Endothelial cell of umbilical vein (primary cell): ENCODE results near the gene MISP. TPM values are rescaled to one million over a fixed set of nuclear protein-coding genes. Genes with fewer than 3 reads are reported as not detected.

Experiments used
- BruUV-seq: library from RNA; stranded (reverse); fragments of 400-500 nt; replicated peaks from 2 replicates; lab custom pipeline; 2021; lab: Mats Ljungman, UMichigan
- CTCF ChIA-PET: fragments of 300-600, 350-600 bp; sonication (Branson Sonifier 250); formaldehyde crosslinking; loops from one replicate; lab custom pipeline; 2021; ENCODE audit warnings: antibody characterized with exemption, inconsistent platforms; lab: Charles Lee
- POLR2A ChIA-PET: fragments of 300-600, 350-600 bp; sonication (Branson Sonifier 250); formaldehyde crosslinking; loops from one replicate; lab custom pipeline; 2021; ENCODE audit warnings: antibody characterized with exemption, inconsistent platforms; lab: Charles Lee
- DNase-seq: peaks from one replicate; pipeline ENCODE4 v3.0.0-alpha.2; 2011; ENCODE audit warnings: low read depth, low spot score
- FAIRE-seq: peaks from 2 replicates; lab custom pipeline; 2011; peaks lifted over from hg19 to GRCh38; lab: Jason Lieb, UNC
- H2AFZ ChIP-seq: 2 replicates; pipeline ENCODE4 v1.6.0; 2012; ENCODE audit warnings: low read depth, low read length, control low read depth, inconsistent platforms
- H3K27ac ChIP-seq: 2 replicates; pipeline ENCODE4 v1.5.1; 2011; ENCODE audit warnings: low read depth, mild to moderate bottlenecking, control low read depth, low read length, moderate library complexity; ENCODE audit not compliant: insufficient read depth
- H3K27me3 ChIP-seq, 2 experiments: 2 replicates each; pipeline versions ENCODE4 v1.6.0 to v1.6.1; 2011; ENCODE audit warnings: low read length in 2 of 2, mixed read lengths in 1 of 2; ENCODE audit not compliant: control insufficient read depth in 2 of 2, insufficient read depth in 2 of 2
- H3K36me3 ChIP-seq, 2 experiments: 2 replicates in 1 of 2; 3 replicates in 1 of 2; pipeline ENCODE4 v1.5.1; 2011; ENCODE audit warnings: low read length in 2 of 2, mild to moderate bottlenecking in 1 of 2, moderate library complexity in 1 of 2; ENCODE audit not compliant: control insufficient read depth in 2 of 2, insufficient read depth in 2 of 2; ENCODE audit errors: extremely low read depth in 1 of 2
- H3K4me1 ChIP-seq: 3 replicates; pipeline ENCODE4 v1.5.1; 2011; ENCODE audit warnings: mild to moderate bottlenecking, low read length; ENCODE audit not compliant: control insufficient read depth, insufficient read depth; ENCODE audit errors: extremely low read depth
- H3K4me2 ChIP-seq: 2 replicates; pipeline ENCODE4 v1.6.1; 2011; ENCODE audit warnings: low read length, control low read depth, mixed read lengths; ENCODE audit not compliant: insufficient read depth
- H3K4me3 ChIP-seq, 3 experiments: fragments of 200-600 bp in 1 of 3; sonication (generic), shearing (Covaris generic) in 1 of 3; replicated peaks in 1 of 3; 2 replicates each; pipeline ENCODE4 v1.5.1; 2011 to 2016; ENCODE audit warnings: control low read depth in 3 of 3, low read length in 3 of 3, mild to moderate bottlenecking in 2 of 3, inconsistent platforms in 1 of 3, low read depth in 1 of 3, moderate library complexity in 1 of 3; ENCODE audit not compliant: insufficient read depth in 1 of 3
- H3K79me2 ChIP-seq: 2 replicates; pipeline ENCODE4 v1.6.0; 2012; ENCODE audit warnings: low read length, inconsistent platforms; ENCODE audit not compliant: control insufficient read depth, insufficient read depth
- H3K9ac ChIP-seq: replicated peaks from 2 replicates; pipeline ENCODE3; 2011; ENCODE audit warnings: low read length, control low read depth; ENCODE audit not compliant: insufficient read depth; ENCODE audit errors: extremely low read depth
- H3K9me1 ChIP-seq: replicated peaks from 3 replicates; pipeline ENCODE4 v1.6.0; 2011; ENCODE audit warnings: mild to moderate bottlenecking, low read length; ENCODE audit not compliant: control insufficient read depth, insufficient read depth; ENCODE audit errors: extremely low read depth
- H3K9me3 ChIP-seq: replicated peaks from 2 replicates; pipeline ENCODE4 v1.5.1; 2012; ENCODE audit warnings: low read length, inconsistent platforms; ENCODE audit not compliant: control insufficient read depth, insufficient read depth
- H4K20me1 ChIP-seq: replicated peaks from 2 replicates; pipeline ENCODE3; 2011; ENCODE audit warnings: mild to moderate bottlenecking, low read length; ENCODE audit not compliant: control insufficient read depth, insufficient read depth; ENCODE audit errors: extremely low read depth
- CTCF ChIP-seq, 2 donors: IDR thresholded peaks; 1 replicate in 1 of 2; 2 replicates in 1 of 2; pipeline ENCODE4 v1.5.1; 2011; ENCODE audit warnings: low read length in 2 of 2, mild to moderate bottlenecking in 2 of 2, moderate library complexity in 2 of 2, control low read depth in 1 of 2, inconsistent platforms in 1 of 2, low read depth in 1 of 2; ENCODE audit not compliant: insufficient read depth in 1 of 2; ENCODE audit errors: extremely low read depth in 1 of 2
- EZH2 ChIP-seq: IDR thresholded peaks from 2 replicates; pipeline ENCODE4 v1.6.1; 2012; ENCODE audit warnings: borderline replicate concordance, low read depth, mild to moderate bottlenecking, moderate library complexity, low read length, inconsistent platforms; ENCODE audit not compliant: severe bottlenecking
- FOS ChIP-seq: IDR thresholded peaks from 2 replicates; pipeline ENCODE4 v1.6.1; 2011; ENCODE audit warnings: mild to moderate bottlenecking, low read length, moderate library complexity, borderline replicate concordance; ENCODE audit not compliant: insufficient read depth
- GATA2 ChIP-seq: IDR thresholded peaks from 2 replicates; pipeline ENCODE4 v1.7.0; 2011; ENCODE audit warnings: low read depth, mild to moderate bottlenecking, moderate library complexity, mixed read lengths, low read length; ENCODE audit not compliant: insufficient read length, insufficient read depth
- JUN ChIP-seq: IDR thresholded peaks from 2 replicates; pipeline ENCODE4 v1.6.1; 2011; ENCODE audit warnings: borderline replicate concordance, low read depth; ENCODE audit not compliant: insufficient read length, insufficient read depth
- MAX ChIP-seq: IDR thresholded peaks from 2 replicates; pipeline ENCODE4 v1.6.1; 2011; ENCODE audit not compliant: insufficient read depth, insufficient read length
- MYC ChIP-seq: IDR thresholded peaks from one replicate; pipeline ENCODE4 v1.6.1; 2011; ENCODE audit warnings: mild to moderate bottlenecking, low read depth, low read length
- POLR2AphosphoS5 ChIP-seq: IDR thresholded peaks from 2 replicates; pipeline ENCODE4 v1.6.1; 2012; ENCODE audit warnings: low read depth, mild to moderate bottlenecking, control low read depth, low read length, moderate library complexity; ENCODE audit not compliant: insufficient read depth
- dilution Hi-C: fragments of 300-500 bp; cut with MboI; formaldehyde crosslinking; loops from one replicate; pipeline ENCODE4 v1.15.0; 2019; ENCODE audit warnings: low sequenced_read_pairs; ENCODE audit not compliant: extremely low pct_ligation_motif_present
- intact Hi-C: fragments of 100-400 bp; cut with micrococcal nuclease; formaldehyde crosslinking; loops from one replicate; pipeline ENCODE4 v1.10.0; 2022
- polyA plus RNA-seq, 4 experiments: library from polyadenylated mRNA; depleted of rRNA in 3 of 4; stranded (reverse) in 3 of 4; unstranded in 1 of 4; fragments of >200 nt; gene quantifications; 2 replicates each; pipeline versions ENCODE4 v1.2.1 to v1.2.3, GENCODE V29; 2011 to 2012; ENCODE audit warnings: missing spikeins in 1 of 4
- total RNA-seq: library from RNA; stranded (reverse); gene quantifications from 2 replicates; pipeline ENCODE4 v1.2.3, GENCODE V29; 2021

Gene MISP
- total and polyA plus RNA-seq, 2 donors (not counting 3 experiments of a cell fraction or from before 2014, with no cell fraction given), result not detected

- H3K36me3 ChIP-seq, result peaks cover 38 to 40% of the 10 kb centered on the region in 2 experiments
- H3K9ac ChIP-seq, result peak overlapping the region; percentile 56
- BruUV-seq, result no TSS peak
- H4K20me1 ChIP-seq, result no peaks in the 10 kb centered on the region
- H3K4me1 ChIP-seq, result peaks cover 38% of the 10 kb centered on the region
- H2AFZ ChIP-seq, result no peak overlapping the region
- dilution Hi-C loops, result no loop called here
- no peaks in the 10 kb centered on the region for H3K9me3 ChIP-seq
- ChIA-PET CTCF (interaction anchor here (0.8 to 5.5 kb wide), 4 partner anchors 12 to 66 kb away, joined by 3 to 32 read pairs (median 4); no protein-coding TSS in a partner anchor), POLR2A (interaction anchor here (0.6 kb wide), 1 partner anchor 59 kb away, joined by 3 read pairs; no protein-coding TSS in a partner anchor)
- no peak overlapping the region for H3K27ac ChIP-seq
- intact Hi-C loops, result no loop called here
- DNase-seq, result peak; percentile 23
- no peak for FAIRE-seq
- no peaks in the 10 kb centered on the region for H3K9me1 ChIP-seq
- no peaks in the 10 kb centered on the region for H3K27me3 ChIP-seq
- peak overlapping the region in 2 of 3 experiments; percentile 12 to 28 for H3K4me3 ChIP-seq
- H3K4me2 ChIP-seq, result peak overlapping the region; percentile 86
- no peak for TF ChIP-seq EZH2
- TF ChIP-seq CTCF (IDR thresholded peaks at IDR 0.05; ENCODE audit: extremely low read depth in 1 of 2, insufficient read depth in 1 of 2, low read depth in 1 of 2, low read length in 2 of 2), result no peak
- TF ChIP-seq GATA2, result peak; percentile 28
- TF ChIP-seq JUN, result no peak
- no peak for TF ChIP-seq MYC
- TF ChIP-seq FOS, result no peak
- no peak for TF ChIP-seq POLR2AphosphoS5
- no peak for TF ChIP-seq MAX
- H3K79me2 ChIP-seq, result peaks cover 77% of the 10 kb centered on the region
These were observed 49.6 kb downstream of the MISP start for GRCh38 chr19:800360-801029.
